Fibroblast of peridontal ligament (primary cell): ENCODE results near the gene PLXNC1.

ENCODE experiments used
- DNase-seq: peaks from one replicate; pipeline ENCODE4 v3.0.0-alpha.2; 2010; ENCODE audit errors: extremely low read depth

PLXNC1 gene

GRCh38 chr12:94157981-94158411, 9.6 kb downstream of the PLXNC1 start:
- no peak for DNase-seq

GRCh38 chr12:94158666-94159065, 10.3 kb downstream of the PLXNC1 start:
- DNase-seq = no peak

- DNase-seq = no peak
Observed at GRCh38 chr12:94162108-94162507, 13.7 kb downstream of the PLXNC1 start.

GRCh38 chr12:94163850-94164249, 15.5 kb downstream of the PLXNC1 start:
- DNase-seq = no peak

- no peak for DNase-seq
Observed at GRCh38 chr12:94165138-94165537, 16.8 kb downstream of the PLXNC1 start.

- DNase-seq = no peak
Observed at GRCh38 chr12:94165670-94166364, 17.4 kb downstream of the PLXNC1 start.

- no peak for DNase-seq
Observed at GRCh38 chr12:94167071-94167755, 18.8 kb downstream of the PLXNC1 start.

GRCh38 chr12:94167756-94168416, 19.5 kb downstream of the PLXNC1 start:
- no peak for DNase-seq

- DNase-seq = no peak
Observed at GRCh38 chr12:94169495-94169894, 21.1 kb downstream of the PLXNC1 start.

GRCh38 chr12:94169966-94170689, 21.8 kb downstream of the PLXNC1 start:
- no peak for DNase-seq

GRCh38 chr12:94170690-94171594, 22.6 kb downstream of the PLXNC1 start:
- no peak for DNase-seq

- DNase-seq = no peak
Observed at GRCh38 chr12:94171595-94171930, 23.2 kb downstream of the PLXNC1 start.

GRCh38 chr12:94172031-94172430, 23.7 kb downstream of the PLXNC1 start:
- peak; percentile 21 for DNase-seq

- peak; percentile 97 for DNase-seq
Observed at GRCh38 chr12:94172973-94173372, 24.6 kb downstream of the PLXNC1 start.

- no peak for DNase-seq
Observed at GRCh38 chr12:94173660-94174265, 25.4 kb downstream of the PLXNC1 start.

- no peak for DNase-seq
Observed at GRCh38 chr12:94174576-94174975, 26.2 kb downstream of the PLXNC1 start.

GRCh38 chr12:94175763-94176668, 27.6 kb downstream of the PLXNC1 start:
- peak; percentile 30 for DNase-seq

GRCh38 chr12:94178054-94178453, 29.7 kb downstream of the PLXNC1 start:
- no peak for DNase-seq

GRCh38 chr12:94178882-94179281, 30.5 kb downstream of the PLXNC1 start:
- DNase-seq = no peak

- DNase-seq = no peak
Observed at GRCh38 chr12:94179723-94180122, 31.3 kb downstream of the PLXNC1 start.
